Osteocyte (in vitro differentiated cells): ENCODE measurements around the gene UBE2D1. TPM values are rescaled to one million over a fixed set of nuclear protein-coding genes. Genes with fewer than 3 reads are reported as not detected.
A peak's percentile ranks its signal among the peaks of the same experiment; 100 is the strongest.

Experiments
- DNase-seq: peaks from one replicate; pipeline ENCODE4 v3.0.0; 2021; ENCODE audit warnings: mixed read lengths; ENCODE audit not compliant: unreplicated experiment; ENCODE audit errors: extremely low spot score
- H3K27ac Mint-ChIP-seq: one replicate; pipeline ENCODE4 v1.8.0; 2021; ENCODE audit warnings: mild to moderate bottlenecking, mixed read lengths; ENCODE audit not compliant: unreplicated experiment
- H3K27me3 Mint-ChIP-seq: one replicate; pipeline ENCODE4 v1.8.0; 2021; ENCODE audit warnings: mixed read lengths; ENCODE audit not compliant: unreplicated experiment
- H3K36me3 Mint-ChIP-seq: one replicate; pipeline ENCODE4 v1.8.0; 2021; ENCODE audit warnings: mixed read lengths; ENCODE audit not compliant: unreplicated experiment
- H3K4me1 Mint-ChIP-seq: one replicate; pipeline ENCODE4 v1.8.0; 2021; ENCODE audit warnings: mixed read lengths; ENCODE audit not compliant: unreplicated experiment
- H3K4me3 Mint-ChIP-seq: one replicate; pipeline ENCODE4 v1.8.0; 2021; ENCODE audit warnings: mild to moderate bottlenecking, moderate library complexity, mixed read lengths; ENCODE audit not compliant: unreplicated experiment
- H3K9me3 Mint-ChIP-seq: one replicate; pipeline ENCODE4 v1.8.0; 2021; ENCODE audit warnings: mixed read lengths; ENCODE audit not compliant: unreplicated experiment
- total RNA-seq: library from RNA; stranded (reverse); gene quantifications from 2 replicates; pipeline ENCODE4 v1.2.1, GENCODE V29; 2021
- TF ChIP-seq, protein P1 (sequence below): fragments of 200-600 bp; sonication (generic); IDR thresholded peaks from 2 replicates; pipeline ENCODE4 v1.5.0; 2021; ENCODE audit warnings: antibody characterized with exemption, mild to moderate bottlenecking, moderate library complexity

The UBE2D1 gene
- total RNA-seq, 1 donor from 2014 or later, result 16.4 TPM

DNA sequence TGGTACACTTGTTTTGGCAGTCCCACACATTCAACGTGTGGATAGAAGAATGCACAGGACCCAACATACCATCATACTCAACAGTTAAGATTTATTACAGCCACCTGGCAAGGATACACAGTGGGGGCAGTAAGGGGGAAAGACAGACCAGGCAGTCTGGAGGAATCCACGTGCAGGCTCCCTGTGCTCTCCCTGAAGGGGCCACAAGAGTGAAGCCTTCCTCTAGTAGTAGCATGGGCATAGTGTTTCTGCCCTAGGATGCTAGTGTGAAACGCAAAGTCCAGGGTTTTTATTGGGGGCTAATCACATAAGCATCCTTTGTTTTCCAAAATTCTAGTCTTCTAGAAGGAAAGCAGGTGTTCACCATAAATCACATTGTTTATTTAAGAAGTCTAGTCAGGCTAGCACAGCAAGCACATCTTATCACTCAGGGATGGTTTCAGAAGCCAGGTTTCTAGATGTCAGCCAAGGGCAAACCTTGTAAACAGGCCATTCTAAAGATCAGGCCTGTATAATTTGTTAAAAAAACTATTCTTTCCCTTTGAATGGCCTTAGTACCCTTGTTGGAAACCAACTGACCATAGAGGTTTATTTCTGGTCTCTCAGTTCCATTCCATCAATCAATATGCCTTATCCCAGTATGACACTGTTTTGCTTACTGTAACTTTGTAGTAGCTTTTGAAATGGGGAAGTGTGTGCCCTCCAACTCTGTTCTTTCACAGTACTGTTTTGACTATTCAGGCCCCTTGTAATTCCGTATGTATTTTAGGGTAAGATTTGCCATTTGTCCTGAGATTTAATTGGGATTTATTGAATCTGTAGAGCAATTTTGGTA lies 38.0 kb downstream of the UBE2D1 start:
- Mint-ChIP-seq H3K9me3 (no peaks in the 10 kb centered on the region), H3K27ac (no peak overlapping the region), H3K4me1 (no peaks in the 10 kb centered on the region), H3K4me3 (no peak overlapping the region), H3K36me3 (peaks cover 7% of the 10 kb centered on the region), H3K27me3 (no peaks in the 10 kb centered on the region)
- TF ChIP-seq, protein P1, sequence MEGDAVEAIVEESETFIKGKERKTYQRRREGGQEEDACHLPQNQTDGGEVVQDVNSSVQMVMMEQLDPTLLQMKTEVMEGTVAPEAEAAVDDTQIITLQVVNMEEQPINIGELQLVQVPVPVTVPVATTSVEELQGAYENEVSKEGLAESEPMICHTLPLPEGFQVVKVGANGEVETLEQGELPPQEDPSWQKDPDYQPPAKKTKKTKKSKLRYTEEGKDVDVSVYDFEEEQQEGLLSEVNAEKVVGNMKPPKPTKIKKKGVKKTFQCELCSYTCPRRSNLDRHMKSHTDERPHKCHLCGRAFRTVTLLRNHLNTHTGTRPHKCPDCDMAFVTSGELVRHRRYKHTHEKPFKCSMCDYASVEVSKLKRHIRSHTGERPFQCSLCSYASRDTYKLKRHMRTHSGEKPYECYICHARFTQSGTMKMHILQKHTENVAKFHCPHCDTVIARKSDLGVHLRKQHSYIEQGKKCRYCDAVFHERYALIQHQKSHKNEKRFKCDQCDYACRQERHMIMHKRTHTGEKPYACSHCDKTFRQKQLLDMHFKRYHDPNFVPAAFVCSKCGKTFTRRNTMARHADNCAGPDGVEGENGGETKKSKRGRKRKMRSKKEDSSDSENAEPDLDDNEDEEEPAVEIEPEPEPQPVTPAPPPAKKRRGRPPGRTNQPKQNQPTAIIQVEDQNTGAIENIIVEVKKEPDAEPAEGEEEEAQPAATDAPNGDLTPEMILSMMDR, result no peak
- DNase-seq, result no peak

DNA sequence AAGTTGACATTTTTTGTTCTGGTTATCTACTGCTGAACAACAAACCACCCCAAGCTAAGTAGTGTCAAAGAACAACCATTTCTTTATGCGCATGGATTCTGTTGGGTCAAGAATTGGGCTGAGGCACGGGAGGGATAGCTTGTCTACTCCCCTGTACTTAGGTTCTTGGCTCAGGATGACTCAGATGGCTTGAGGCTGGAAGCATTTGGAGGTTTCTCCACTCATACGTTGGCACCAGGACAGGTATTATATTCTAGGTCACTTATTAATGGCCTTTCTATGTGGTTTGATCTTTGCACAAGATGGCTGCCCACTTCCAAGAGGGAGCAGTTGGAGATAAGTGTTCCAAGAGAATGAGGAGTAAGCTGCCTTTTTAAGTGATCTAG lies 38.6 kb downstream of the UBE2D1 start:
- Mint-ChIP-seq H3K27ac (no peak overlapping the region), H3K4me1 (no peaks in the 10 kb centered on the region), H3K9me3 (no peaks in the 10 kb centered on the region), H3K4me3 (no peak overlapping the region), H3K36me3 (peaks cover 6% of the 10 kb centered on the region), H3K27me3 (no peaks in the 10 kb centered on the region)
- DNase-seq, result no peak
- TF ChIP-seq, protein P1, result no peak

- Mint-ChIP-seq H3K9me3 (no peaks in the 10 kb centered on the region), H3K4me3 (no peak overlapping the region), H3K4me1 (peaks cover 21% of the 10 kb centered on the region), H3K27ac (no peak overlapping the region), H3K27me3 (no peaks in the 10 kb centered on the region), H3K36me3 (peaks cover 3% of the 10 kb centered on the region)
- TF ChIP-seq, protein P1, result no peak
- DNase-seq, result no peak
Observed at GRCh38 chr10:58382489-58382995, 47.7 kb downstream of the UBE2D1 start.

GRCh38 chr10:58384095-58384494 lies 49.3 kb downstream of the UBE2D1 start:
- TF ChIP-seq, protein P1, result no peak
- peaks cover 21% of the 10 kb centered on the region for H3K4me1 Mint-ChIP-seq
- H3K9me3 Mint-ChIP-seq, result no peaks in the 10 kb centered on the region
- no peak for DNase-seq
- peak overlapping the region; percentile 98 for H3K27ac Mint-ChIP-seq
- peaks cover 11% of the 10 kb centered on the region for H3K36me3 Mint-ChIP-seq
- peak overlapping the region; percentile 100 for H3K4me3 Mint-ChIP-seq
- H3K27me3 Mint-ChIP-seq, result no peaks in the 10 kb centered on the region

DNA sequence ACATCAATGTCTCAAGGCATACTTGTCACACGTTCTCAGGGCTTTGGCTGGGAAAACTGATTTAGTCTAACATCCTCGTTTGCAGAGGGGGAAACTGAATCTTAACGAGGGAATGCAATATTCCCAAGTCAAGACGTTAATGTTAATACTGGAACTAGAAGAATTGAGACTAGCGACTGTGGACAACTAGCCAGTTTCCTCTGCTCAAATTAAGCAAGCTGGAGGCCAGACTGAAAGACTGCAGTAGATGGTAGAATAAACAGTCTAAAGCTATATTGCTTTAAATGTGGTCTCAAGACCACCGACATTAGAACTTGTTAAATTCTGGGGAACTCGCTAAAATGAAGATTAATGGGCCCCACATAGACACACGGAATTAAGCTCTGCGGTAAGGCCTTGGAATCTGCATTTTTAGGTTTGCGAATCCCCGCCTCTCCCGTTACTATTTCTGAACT lies 49.8 kb downstream of the UBE2D1 start:
- H3K4me1 Mint-ChIP-seq, result peaks cover 21% of the 10 kb centered on the region
- H3K27ac Mint-ChIP-seq, result peak overlapping the region; percentile 98
- peak overlapping the region; percentile 100 for H3K4me3 Mint-ChIP-seq
- no peaks in the 10 kb centered on the region for H3K27me3 Mint-ChIP-seq
- no peaks in the 10 kb centered on the region for H3K9me3 Mint-ChIP-seq
- TF ChIP-seq, protein P1, result no peak
- no peak for DNase-seq
- peaks cover 12% of the 10 kb centered on the region for H3K36me3 Mint-ChIP-seq
